Psoas muscle (tissue), 8 donors: ENCODE data around the gene PAIP2. TPM values are rescaled to one million over a fixed set of nuclear protein-coding genes. Genes with fewer than 3 reads are reported as not detected.
A peak's percentile ranks its signal among the peaks of the same experiment; 100 is the strongest.

Experiments used
- ATAC-seq, 4 donors: fragments of 200-7000 bp; cut with Tn5 transposase; one replicate each; pipeline ENCODE4 v1.9.1; 2020; ENCODE audit warnings: moderate library complexity in 3 of 4, mild to moderate bottlenecking in 2 of 4
- DNase-seq, 2 donors: peaks; one replicate each; pipeline ENCODE4 v3.0.0-alpha.2; 2020
- H3K27ac ChIP-seq: fragments of 200-600 bp; one replicate; pipeline ENCODE4 v1.8.0; 2022
- H3K27me3 ChIP-seq, 3 donors: fragments of 200-600 bp in 1 of 3; one replicate each; pipeline versions ENCODE4 v1.6.1 to v1.8.0; 2013 to 2022; ENCODE audit warnings: low read length in 2 of 3, mild to moderate bottlenecking in 2 of 3, moderate library complexity in 1 of 3; ENCODE audit not compliant: insufficient read depth in 3 of 3
- H3K36me3 ChIP-seq, 2 donors: fragments of 200-600 bp in 1 of 2; one replicate each; pipeline versions ENCODE4 v1.6.1 to v1.8.0; 2013 to 2022; ENCODE audit warnings: low read depth in 1 of 2, mild to moderate bottlenecking in 1 of 2, moderate library complexity in 1 of 2; ENCODE audit not compliant: insufficient read depth in 1 of 2
- H3K4me1 ChIP-seq: fragments of 200-600 bp; one replicate; pipeline ENCODE4 v1.8.0; 2022
- H3K4me3 ChIP-seq: fragments of 200-600 bp; one replicate; pipeline ENCODE4 v1.8.0; 2022; ENCODE audit warnings: mild to moderate bottlenecking
- H3K9me3 ChIP-seq: fragments of 200-600 bp; one replicate; pipeline ENCODE4 v1.8.0; 2022
- CTCF ChIP-seq: fragments of 200-600 bp; IDR thresholded peaks from one replicate; pipeline ENCODE4 v1.8.0; 2022; ENCODE audit warnings: antibody characterized with exemption
- WGBS, 3 donors: extraction: QIAGEN DNeasy Blood & Tissue Kit; methylation state at CpG; one replicate each; pipeline versions ENCODE4 v1.1.6 to v1.1.7; 2013; 5-methylcytosine and 5-hydroxymethylcytosine counted together
- intact Hi-C, 2 donors: fragments of 100-400 bp; cut with DNase I; formaldehyde crosslinking; loops; one replicate each; pipeline versions ENCODE4 v1.11.0 to v1.14.2; 2022
- long read RNA-seq, 2 donors: library from polyadenylated mRNA; unstranded; transcript quantifications; one replicate each; pipeline ENCODE4 v2.0.0, GENCODE V29; 2021
- polyA plus RNA-seq, 3 donors: library from polyadenylated mRNA; stranded (reverse); fragments of 200-250 nt; gene quantifications; one replicate each; pipeline ENCODE4 v1.2.3, GENCODE V29; 2013
- total RNA-seq, 4 donors: library from RNA; stranded (reverse); fragmentation: NEBNext Ultra II Directional in 2 of 4; extraction: Animal tissue kit (Norgen Biotek cat#: 25700) in 2 of 4; gene quantifications; one replicate each; pipeline versions ENCODE4 v1.2.1 to v1.2.4, GENCODE V29; 2021 to 2023
- donor health status: healthy with polysubstance abuse.
- donor health status: DM: no; HTN: no; CAD: no; lungs with moderate emphysema.
- donor health status: Bipolar disorder and iron deficiency.
- donor health status: healthy.
- donor health status: DM: yes; HTN: yes; CAD: no.
- donor health status: DM: no; HTN: no; CAD: no.
- donor health status: DM: no; HTN: no; CAD: no.
- donor health status: DM: yes; HTN: yes; CAD: no.

The PAIP2 gene
- total RNA-seq (100 to 1,000 TPM; 111 to 144 (median 116) TPM), polyA plus RNA-seq (100 to 1,000 TPM; 113 to 252 (median 143) TPM)
- long read RNA-seq, donor 1, transcript PAIP2-201 (4 exons, 1,459 nt), result major isoform, 124 of 132 reads
- long read RNA-seq, donor 1, partial matches to known transcripts, result 1 of 132 reads
- long read RNA-seq, donor 1, other reads (novel, unspliced or antisense), result 6 of 132 reads
- long read RNA-seq, donor 2, transcript PAIP2-201 (4 exons, 1,459 nt), result major isoform, 243 of 253 reads
- long read RNA-seq, donor 2, transcript PAIP2-206 (3 exons, 815 nt), result minor isoform, 5 of 253 reads
- long read RNA-seq, donor 2, partial matches to known transcripts, result 2 of 253 reads
- long read RNA-seq, donor 2, other reads (novel, unspliced or antisense), result 3 of 253 reads

- H3K4me3 ChIP-seq, result peak within 1 kb of the TSS; percentile 98
- WGBS, 3 donors, result 0% methylated on average over 55 to 66 of the region's 66 CpGs
- intact Hi-C loops, result loop anchor here (5.0 kb wide), 3 partner anchors 40 to 50 kb away; partner anchors contain the start of gene MZB1 (in 1 of the 2)
- no peaks in the 10 kb centered on the region for H3K9me3 ChIP-seq
- H3K27ac ChIP-seq, result peak within 1 kb of the TSS; percentile 100
- H3K4me1 ChIP-seq, result peaks cover 25% of the 10 kb centered on the region
- no peaks in the 10 kb centered on the region for H3K27me3 ChIP-seq
- DNase-seq, result peak; percentile 98 to 99
- ATAC-seq, result peak; percentile 96 to 97 (median 96)
- peaks cover 0 to 4% of the 10 kb centered on the region in 2 donors for H3K36me3 ChIP-seq
- peak; percentile 72 for TF ChIP-seq CTCF
These were observed at the start of gene PAIP2 for GRCh38 chr5:139341689-139342422. TSS of gene PAIP2 (plus strand) at chr5:139341854. CDS start at chr5:139363785, 21,931 bp downstream.

- Histone ChIP-seq H3K4me1 (peaks cover 32% of the 10 kb centered on the region), H3K36me3 (peaks cover 0 to 14% of the 10 kb centered on the region in 2 donors), H3K4me3 (peak overlapping the region; percentile 96), H3K9me3 (no peaks in the 10 kb centered on the region), H3K27ac (peak overlapping the region; percentile 100), H3K27me3 (no peaks in the 10 kb centered on the region)
- no peak for TF ChIP-seq CTCF
- WGBS, 3 donors, result 23 to 27% (median 26%) methylated on average over 11 of the region's 11 CpGs
- DNase-seq (no peak), ATAC-seq (no peak)
- intact Hi-C loops, result loop anchor here in 1 of 2 donors (10.0 kb wide), 1 partner anchor 222 kb away; no protein-coding TSS in a partner anchor
These were observed 48.5 kb upstream of the PAIP2 start for GRCh38 chr5:139293202-139293506.

GRCh38 chr5:139293507-139294373 lies 47.9 kb upstream of the PAIP2 start, which contains the start of gene MATR3:
TSS of gene MATR3 (plus strand) at chr5:139293740. CDS start at chr5:139307416, 13,676 bp downstream.
- H3K27me3 ChIP-seq, result no peaks in the 10 kb centered on the region
- H3K4me3 ChIP-seq, result peak within 1 kb of the TSS; percentile 96
- WGBS, 3 donors, result 0 to 1% (median 0%) methylated on average over 71 to 88 of the region's 88 CpGs
- ATAC-seq (peak; percentile 94 to 96 (median 95)), DNase-seq (peak; percentile 95 to 98)
- H3K9me3 ChIP-seq, result no peaks in the 10 kb centered on the region
- H3K36me3 ChIP-seq, result peaks cover 0 to 14% of the 10 kb centered on the region in 2 donors
- peaks cover 37% of the 10 kb centered on the region for H3K4me1 ChIP-seq
- TF ChIP-seq CTCF, result no peak
- peak within 1 kb of the TSS; percentile 100 for H3K27ac ChIP-seq
- intact Hi-C loops, result loop anchor here in 1 of 2 donors (10.0 kb wide), 1 partner anchor 221 kb away; no protein-coding TSS in a partner anchor

- WGBS, 3 donors, result 0 to 1% (median 1%) methylated on average over 48 of the region's 48 CpGs
- Histone ChIP-seq H3K27ac (peak overlapping the region; percentile 100), H3K4me3 (peak overlapping the region; percentile 96), H3K27me3 (no peaks in the 10 kb centered on the region), H3K36me3 (peaks cover 0 to 14% of the 10 kb centered on the region in 2 donors), H3K4me1 (peaks cover 46% of the 10 kb centered on the region), H3K9me3 (no peaks in the 10 kb centered on the region)
- peak; percentile 80 to 87 for DNase-seq
- no peak for TF ChIP-seq CTCF
- peak; percentile 44 to 73 (median 62) for ATAC-seq
- intact Hi-C loops, result loop anchor here in 1 of 2 donors (10.0 kb wide), 1 partner anchor 220 kb away; no protein-coding TSS in a partner anchor
These were observed 47.1 kb upstream of the PAIP2 start for GRCh38 chr5:139294374-139295165.
